Body of pancreas (tissue), 4 donors: Measurements from ENCODE around the gene SGPL1. TPM values are rescaled to one million over a fixed set of nuclear protein-coding genes. Genes with fewer than 3 reads are reported as not detected.

ENCODE experiments used
- ATAC-seq: fragments of 150-250 bp; one replicate; pipeline ENCODE4 v1.9.1; 2016
- DNase-seq, 4 donors: peaks; one replicate each; pipeline ENCODE4 v3.0.0-alpha.2; 2019
- H3K27ac ChIP-seq, 4 donors: fragments of 200-600 bp; sonication (generic); 1 replicate in 3 of 4; 2 replicates in 1 of 4; pipeline versions ENCODE4 v1.5.1 to v1.6.1; 2016 to 2019; ENCODE audit warnings: mild to moderate bottlenecking in 1 of 4, mixed read lengths in 1 of 4, moderate library complexity in 1 of 4
- H3K27me3 ChIP-seq, 2 donors: fragments of 200-600 bp; sonication (generic); one replicate each; pipeline ENCODE4 v1.6.0; 2016; ENCODE audit warnings: mild to moderate bottlenecking in 1 of 2
- H3K36me3 ChIP-seq, 2 donors: fragments of 200-600 bp; sonication (generic); replicated peaks in 1 of 2; 2 replicates each; pipeline ENCODE4 v1.5.1; 2016; ENCODE audit warnings: low read depth in 2 of 2; ENCODE audit not compliant: insufficient read depth in 1 of 2
- H3K4me1 ChIP-seq: fragments of 200-600 bp; sonication (generic); one replicate; pipeline ENCODE4 v1.6.0; 2016
- H3K4me3 ChIP-seq, 2 donors: fragments of 200-600 bp; sonication (generic); 1 replicate in 1 of 2; 2 replicates in 1 of 2; pipeline ENCODE4 v1.5.1; 2016 to 2019
- H3K9me3 ChIP-seq, 3 donors: fragments of 200-600 bp; sonication (generic); 1 replicate in 2 of 3; 2 replicates in 1 of 3; pipeline ENCODE4 v1.5.1; 2016
- CTCF ChIP-seq, 7 experiments: fragments of 450-650 bp in 4 of 7; fragments of 200-600 bp in 3 of 7; sonication (generic) in 3 of 7; IDR thresholded peaks; one replicate each; pipeline ENCODE4 v1.5.1; 2016 to 2019; ENCODE audit warnings: antibody characterized with exemption in 7 of 7
- POLR2A ChIP-seq, 3 donors: fragments of 450-650 bp; IDR thresholded peaks; one replicate each; pipeline ENCODE4 v1.6.1; 2016; ENCODE audit warnings: antibody characterized with exemption in 3 of 3, mild to moderate bottlenecking in 2 of 3
- WGBS, 2 donors: methylation state at CpG; one replicate each; pipeline ENCODE4 v1.1.5; 2017; 5-methylcytosine and 5-hydroxymethylcytosine counted together
- intact Hi-C: fragments of 100-400 bp; cut with DNase I; formaldehyde crosslinking; loops from one replicate; pipeline ENCODE4 v1.15.1; 2023
- total RNA-seq, 2 donors: library from RNA; depleted of rRNA; stranded (reverse); fragments of >200 nt; gene quantifications; one replicate each; pipeline ENCODE4 v1.1.0, GENCODE V29; 2016

Gene SGPL1
- total RNA-seq, 2 donors from 2014 or later, result 36.3 to 43.8 TPM

DNA sequence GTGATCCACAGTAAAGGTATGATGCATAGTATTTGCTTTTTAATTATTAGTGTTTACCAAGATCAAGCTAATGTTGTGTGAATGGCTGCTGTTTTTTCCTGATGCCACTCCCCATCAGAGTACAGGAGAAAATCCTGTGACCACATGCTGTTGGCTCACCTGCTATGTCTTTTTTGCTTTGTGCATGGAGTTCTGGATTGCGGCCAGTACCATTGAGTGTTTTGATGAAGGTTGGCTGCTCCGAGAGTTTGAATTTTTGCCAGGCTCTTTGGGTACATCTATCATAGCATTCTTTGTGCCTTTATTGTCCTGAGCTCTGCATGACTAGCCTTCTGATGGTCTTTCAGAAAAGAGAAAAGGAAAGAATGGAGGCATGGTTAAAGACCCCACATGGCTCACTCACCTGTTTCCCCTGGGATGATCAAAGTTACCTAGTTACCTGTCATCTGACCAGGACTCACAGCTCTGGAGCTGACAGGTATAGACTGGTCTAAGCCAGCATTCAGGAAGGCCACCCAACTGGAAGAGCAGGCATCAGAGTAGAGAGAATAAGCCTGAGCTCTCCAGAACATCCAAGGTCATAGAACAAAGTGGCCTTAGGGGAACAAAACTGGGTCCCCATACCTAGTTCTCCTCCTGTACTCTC is 11.8 kb upstream of the SGPL1 start:
- intact Hi-C loops, result no loop called here
- Histone ChIP-seq H3K4me3 (no peak overlapping the region), H3K36me3 (no peaks in the 10 kb centered on the region), H3K27me3 (no peaks in the 10 kb centered on the region), H3K4me1 (peaks cover 8% of the 10 kb centered on the region), H3K9me3 (no peaks in the 10 kb centered on the region), H3K27ac (peak overlapping the region; percentile 29 to 78 (median 54))
- no peak for TF ChIP-seq CTCF (IDR thresholded peaks at IDR 0.05)
- TF ChIP-seq POLR2A (IDR thresholded peaks at IDR 0.05), result no peak
- WGBS, 2 donors, result 35 to 54% methylated on average over 2 of the region's 2 CpGs
- DNase-seq (peak; percentile 53 to 87 (median 74)), ATAC-seq (peak; percentile 70)

- intact Hi-C loops, result no loop called here
- H3K27me3 ChIP-seq, result no peaks in the 10 kb centered on the region
- TF ChIP-seq CTCF (IDR thresholded peaks at IDR 0.05) (no peak), POLR2A (IDR thresholded peaks at IDR 0.05) (no peak)
- peaks cover 8% of the 10 kb centered on the region for H3K4me1 ChIP-seq
- peak overlapping the region; percentile 29 to 78 (median 54) for H3K27ac ChIP-seq
- no peak overlapping the region for H3K4me3 ChIP-seq
- no peaks in the 10 kb centered on the region for H3K9me3 ChIP-seq
- 19 to 45% methylated on average over 2 of the region's 2 CpGs for WGBS, 2 donors
- DNase-seq (no peak), ATAC-seq (peak; percentile 85)
- no peaks in the 10 kb centered on the region for H3K36me3 ChIP-seq
These were observed 11.3 kb upstream of the SGPL1 start for GRCh38 chr10:70804421-70804808.

DNA sequence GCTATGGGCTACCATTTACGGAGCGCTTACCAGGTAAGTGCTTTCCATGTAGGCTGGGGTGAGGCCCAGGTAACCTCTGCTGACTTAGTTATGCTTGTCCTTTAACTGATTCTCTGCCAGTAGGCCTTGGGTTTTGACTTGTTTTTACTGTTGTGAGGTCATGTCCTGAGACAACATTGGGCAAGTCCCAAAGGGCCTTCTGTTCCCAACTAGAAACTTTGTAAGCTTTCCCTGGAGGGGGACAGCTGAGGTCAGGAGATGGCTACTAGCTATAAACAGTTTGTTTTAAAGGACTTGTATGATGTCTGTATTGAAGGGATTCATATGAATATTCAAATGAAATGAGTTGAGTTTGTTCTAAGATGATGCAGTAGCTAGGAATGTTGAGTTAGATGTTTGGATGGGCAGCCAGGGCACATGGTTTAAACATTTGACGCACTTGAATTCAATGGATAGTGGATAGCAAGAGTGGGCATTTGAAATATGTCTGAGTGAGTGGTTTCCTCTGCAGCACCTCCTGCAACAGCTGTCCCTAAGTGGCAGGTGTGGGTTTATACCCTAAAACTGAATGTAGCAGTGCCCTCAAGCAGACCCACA is 10.0 kb upstream of the SGPL1 start:
- no peak overlapping the region for H3K27ac ChIP-seq
- TF ChIP-seq POLR2A (IDR thresholded peaks at IDR 0.05) (no peak), CTCF (IDR thresholded peaks at IDR 0.05) (no peak)
- no peaks in the 10 kb centered on the region for H3K36me3 ChIP-seq
- 96 to 98% methylated on average over 3 of the region's 3 CpGs for WGBS, 2 donors
- no peak overlapping the region for H3K4me3 ChIP-seq
- H3K9me3 ChIP-seq, result no peaks in the 10 kb centered on the region
- intact Hi-C loops, result no loop called here
- H3K27me3 ChIP-seq, result no peaks in the 10 kb centered on the region
- peaks cover 8% of the 10 kb centered on the region for H3K4me1 ChIP-seq
- no peak for ATAC-seq
- no peak for DNase-seq

GRCh38 chr10:70806841-70807240 is 8.9 kb upstream of the SGPL1 start:
- TF ChIP-seq POLR2A (IDR thresholded peaks at IDR 0.05), result no peak
- TF ChIP-seq CTCF (IDR thresholded peaks at IDR 0.05), result no peak
- no peak overlapping the region for H3K27ac ChIP-seq
- intact Hi-C loops, result no loop called here
- 100% methylated on average over 1 of the region's 1 CpG for WGBS, 2 donors
- no peak for ATAC-seq
- H3K36me3 ChIP-seq, result no peaks in the 10 kb centered on the region
- H3K4me3 ChIP-seq, result no peak overlapping the region
- H3K27me3 ChIP-seq, result no peaks in the 10 kb centered on the region
- no peaks in the 10 kb centered on the region for H3K9me3 ChIP-seq
- DNase-seq, result no peak
- peaks cover 8% of the 10 kb centered on the region for H3K4me1 ChIP-seq

GRCh38 chr10:70807556-70807955 is 8.2 kb upstream of the SGPL1 start:
- Histone ChIP-seq H3K27me3 (no peaks in the 10 kb centered on the region), H3K27ac (no peak overlapping the region), H3K36me3 (no peaks in the 10 kb centered on the region), H3K4me1 (peaks cover 8% of the 10 kb centered on the region), H3K9me3 (no peaks in the 10 kb centered on the region), H3K4me3 (no peak overlapping the region)
- 62 to 73% methylated on average over 3 of the region's 3 CpGs for WGBS, 2 donors
- DNase-seq, result no peak
- intact Hi-C loops, result no loop called here
- TF ChIP-seq POLR2A (IDR thresholded peaks at IDR 0.05) (no peak), CTCF (IDR thresholded peaks at IDR 0.05) (no peak)
- ATAC-seq, result no peak
